ENCODE measurements around the gene POLR3A.
"Not testable (repeated sequence)": the region's sequence is repeated elsewhere in the genome, so short reads cannot be mapped to it uniquely, and the experiment has no call there.

Gene POLR3A

GRCh38 chr10:78069151-78069550 lies 39.8 kb upstream of the POLR3A start:
- no peak for TF ChIP-seq CTCF (IDR thresholded peaks at IDR 0.05; ENCODE audit: extremely low read depth, missing control alignments)
- no peak for DNase-seq (ENCODE audit: low spot score)

- no peak for TF ChIP-seq CTCF (IDR thresholded peaks at IDR 0.05; ENCODE audit: extremely low read depth, missing control alignments)
- DNase-seq (ENCODE audit: low spot score): no peak
Measured at GRCh38 chr10:78066728-78067430, 37.6 kb upstream of the POLR3A start.

- TF ChIP-seq CTCF (IDR thresholded peaks at IDR 0.05; ENCODE audit: extremely low read depth, missing control alignments): no peak
- DNase-seq (ENCODE audit: low spot score): no peak
Measured at GRCh38 chr10:78066012-78066411, 36.7 kb upstream of the POLR3A start.

- no peak for TF ChIP-seq CTCF (IDR thresholded peaks at IDR 0.05; ENCODE audit: extremely low read depth, missing control alignments)
Measured at GRCh38 chr10:78065611-78066010, 36.3 kb upstream of the POLR3A start.

DNA sequence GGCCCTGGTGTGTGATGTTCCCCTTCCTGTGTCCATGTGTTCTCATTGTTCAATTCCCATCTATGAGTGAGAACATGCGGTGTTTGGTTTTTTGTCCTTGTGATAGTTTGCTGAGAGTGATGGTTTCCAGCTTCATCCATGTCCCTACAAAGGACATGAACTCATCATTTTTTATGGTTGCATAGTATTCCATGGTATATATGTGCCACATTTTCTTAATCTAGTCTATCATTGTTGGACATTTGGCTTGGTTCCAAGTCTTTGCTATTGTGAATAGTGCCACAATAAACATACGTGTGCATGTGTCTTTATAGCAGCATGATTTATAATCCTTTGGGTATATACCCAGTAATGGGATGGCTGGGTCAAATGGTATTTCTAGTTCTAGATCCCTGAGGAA lies 35.6 kb upstream of the POLR3A start:
- DNase-seq (ENCODE audit: low spot score): not testable (repeated sequence)

More at GRCh38 chr10:78065611-78066010, 36.3 kb upstream of the POLR3A start:
- no peak for DNase-seq (ENCODE audit: low spot score)

DNA sequence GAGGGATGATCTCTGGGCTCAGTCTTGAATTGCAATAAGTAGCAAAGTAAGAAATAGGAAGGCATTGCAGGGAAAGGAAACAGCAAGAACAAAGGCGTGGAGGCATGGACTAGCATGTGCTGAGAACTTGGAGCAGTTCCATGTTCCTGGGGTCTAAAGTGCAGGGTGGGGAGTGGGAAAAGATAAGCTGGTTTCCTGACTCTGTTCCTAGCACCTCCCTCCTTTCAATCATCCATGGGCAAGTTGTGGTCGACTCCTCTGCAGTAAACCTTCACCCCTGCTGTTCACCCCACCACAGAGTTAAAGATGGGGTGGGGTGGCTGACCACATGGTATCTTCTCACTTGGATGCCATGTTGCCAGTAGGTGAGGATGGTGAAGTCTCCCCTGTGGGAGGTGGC lies 33.9 kb upstream of the POLR3A start:
- TF ChIP-seq CTCF (IDR thresholded peaks at IDR 0.05; ENCODE audit: extremely low read depth, missing control alignments): no peak
- DNase-seq (ENCODE audit: low spot score): no peak

DNA sequence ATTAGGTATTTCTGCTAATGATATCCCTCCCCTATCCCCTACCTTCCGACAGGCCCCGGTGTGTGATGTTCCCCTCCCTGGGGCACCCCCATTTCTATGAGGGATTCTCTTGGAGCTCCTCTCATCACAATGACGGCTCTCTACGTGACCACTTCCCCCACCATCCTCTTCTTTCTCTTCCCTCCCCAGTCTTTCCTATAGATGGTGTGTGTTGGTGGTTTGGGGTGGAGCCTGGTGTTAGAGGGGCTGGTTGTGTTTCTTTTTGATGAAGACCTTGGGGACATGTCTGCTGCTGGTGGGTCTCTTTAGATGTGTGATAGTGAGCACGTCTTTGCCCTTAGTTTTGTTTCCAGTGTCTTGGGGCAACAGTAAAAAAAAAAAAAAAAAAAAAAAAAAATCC lies 33.0 kb upstream of the POLR3A start:
- no peak for TF ChIP-seq CTCF (IDR thresholded peaks at IDR 0.05; ENCODE audit: extremely low read depth, missing control alignments)
- no peak for DNase-seq (ENCODE audit: low spot score)
